GM23338 (cell line): Measurements from ENCODE around the gene IQGAP2. TPM values are rescaled to one million over a fixed set of nuclear protein-coding genes. Genes with fewer than 3 reads are reported as not detected.

Experiments used
- ATAC-seq: fragments of 200-7000 bp; cut with Tn5 transposase; 3 replicates; pipeline ENCODE4 v1.9.1; 2020
- DNase-seq: peaks from one replicate; pipeline ENCODE4 v3.0.0-alpha.2; 2015; ENCODE audit warnings: low spot score
- H2AFZ ChIP-seq: fragments of 200-600 bp; sonication (generic); 2 replicates; pipeline ENCODE4 v1.8.0; 2016; ENCODE audit warnings: antibody characterized with exemption, mild to moderate bottlenecking, moderate library complexity
- H3F3A ChIP-seq: fragments of 200-600 bp; sonication (generic); replicated peaks from 2 replicates; pipeline ENCODE4 v1.8.0; 2017; ENCODE audit warnings: antibody characterized with exemption, mixed run types, low read depth
- H3K27ac ChIP-seq: fragments of 200-600 bp; sonication (generic); 2 replicates; pipeline ENCODE4 v1.6.1; 2016; ENCODE audit warnings: low read depth
- H3K27me3 ChIP-seq: fragments of 200-600 bp; sonication (generic); 2 replicates; pipeline ENCODE4 v1.8.0; 2016; ENCODE audit warnings: mild to moderate bottlenecking, mixed run types, moderate library complexity; ENCODE audit not compliant: insufficient read depth
- H3K36me3 ChIP-seq: fragments of 200-600 bp; sonication (generic); 2 replicates; pipeline ENCODE4 v1.8.0; 2016; ENCODE audit warnings: mild to moderate bottlenecking; ENCODE audit not compliant: insufficient read depth
- H3K4me1 ChIP-seq: fragments of 200-600 bp; sonication (generic); 2 replicates; pipeline ENCODE4 v1.8.0; 2016; ENCODE audit warnings: mild to moderate bottlenecking, moderate library complexity; ENCODE audit not compliant: insufficient read depth
- H3K4me2 ChIP-seq: fragments of 200-600 bp; sonication (generic); 2 replicates; pipeline ENCODE4 v1.7.1; 2017; ENCODE audit warnings: mixed run types
- H3K4me3 ChIP-seq: fragments of 200-600 bp; sonication (generic); 2 replicates; pipeline ENCODE4 v1.6.1; 2016; ENCODE audit warnings: mixed run types
- H3K79me2 ChIP-seq: fragments of 200-600 bp; sonication (generic); replicated peaks from 2 replicates; pipeline ENCODE4 v1.8.0; 2017; ENCODE audit warnings: mild to moderate bottlenecking; ENCODE audit not compliant: insufficient read depth
- H3K9me2 ChIP-seq: fragments of 200-600 bp; sonication (generic); 2 replicates; pipeline ENCODE4 v1.8.0; 2017; ENCODE audit not compliant: insufficient read depth
- H4K20me1 ChIP-seq: fragments of 200-600 bp; sonication (generic); replicated peaks from 2 replicates; pipeline ENCODE4 v1.8.0; 2017; ENCODE audit warnings: mild to moderate bottlenecking; ENCODE audit not compliant: insufficient read depth
- H3K27ac Mint-ChIP-seq: 2 replicates; pipeline ENCODE4 v1.8.0; 2020; ENCODE audit warnings: inconsistent platforms, mild to moderate bottlenecking, moderate library complexity, mixed read lengths
- H3K27me3 Mint-ChIP-seq: 3 replicates; pipeline ENCODE4 v1.8.0; 2022; ENCODE audit warnings: low read depth, mild to moderate bottlenecking, moderate library complexity, mixed read lengths, inconsistent platforms; ENCODE audit not compliant: insufficient read depth, poor library complexity
- H3K36me3 Mint-ChIP-seq: 3 replicates; pipeline ENCODE4 v1.8.0; 2021; ENCODE audit warnings: low read depth, mild to moderate bottlenecking, inconsistent platforms, moderate library complexity, mixed read lengths
- H3K4me1 Mint-ChIP-seq: 3 replicates; pipeline ENCODE4 v1.8.0; 2020; ENCODE audit warnings: mild to moderate bottlenecking, inconsistent platforms, mixed read lengths
- H3K4me3 Mint-ChIP-seq: 3 replicates; pipeline ENCODE4 v1.8.0; 2021; ENCODE audit warnings: moderate library complexity, mild to moderate bottlenecking, inconsistent platforms, mixed read lengths
- H3K9me3 Mint-ChIP-seq: 3 replicates; pipeline ENCODE4 v1.8.0; 2020; ENCODE audit warnings: moderate library complexity, mild to moderate bottlenecking, inconsistent platforms, mixed read lengths
- CREB1 ChIP-seq: fragments of 250-450 bp; sonication (Bioruptor Pico); IDR thresholded peaks from 2 replicates; pipeline ENCODE4 v1.5.0; 2020; ENCODE audit warnings: low read depth, mild to moderate bottlenecking, moderate library complexity
- ETS1 ChIP-seq: IDR thresholded peaks from 2 replicates; pipeline ENCODE4 v1.6.1; 2016; ENCODE audit warnings: antibody characterized with exemption
- EZH2 ChIP-seq: fragments of 200-600 bp; sonication (generic); IDR thresholded peaks from one replicate; pipeline ENCODE4 v1.8.0; 2017; ENCODE audit warnings: antibody characterized with exemption, mild to moderate bottlenecking, low read depth; ENCODE audit not compliant: unreplicated experiment
- EZH2phosphoT487 ChIP-seq: fragments of 200-600 bp; sonication (generic); IDR thresholded peaks from one replicate; pipeline ENCODE4 v1.8.1; 2018; ENCODE audit warnings: antibody characterized with exemption; ENCODE audit not compliant: unreplicated experiment
- JUNB ChIP-seq: IDR thresholded peaks from one replicate; pipeline ENCODE4 v1.6.1; 2016; ENCODE audit warnings: antibody characterized with exemption; ENCODE audit not compliant: unreplicated experiment
- NANOG ChIP-seq: IDR thresholded peaks from 2 replicates; pipeline ENCODE4 v1.6.1; 2016; ENCODE audit warnings: antibody characterized with exemption, borderline replicate concordance
- POLR2AphosphoS5 ChIP-seq: IDR thresholded peaks from 2 replicates; pipeline ENCODE4 v1.6.1; 2016; ENCODE audit warnings: antibody characterized with exemption, low read depth
- REST ChIP-seq: IDR thresholded peaks from one replicate; pipeline ENCODE4 v1.6.1; 2018; ENCODE audit warnings: antibody characterized with exemption; ENCODE audit not compliant: unreplicated experiment
- STAT1 ChIP-seq: IDR thresholded peaks from one replicate; pipeline ENCODE4 v1.6.1; 2016; ENCODE audit warnings: antibody characterized with exemption; ENCODE audit not compliant: unreplicated experiment
- polyA plus RNA-seq: library from polyadenylated mRNA; unstranded; fragments of >200 nt; fragmentation: Nextera tagmentation; extraction: Ambion mirVana; gene quantifications from 2 replicates; pipeline ENCODE4 v1.2.1, GENCODE V29; 2016
- total RNA-seq: library from RNA; depleted of rRNA; stranded (reverse); fragments of >200 nt; shearing (Covaris generic); gene quantifications from 2 replicates; pipeline ENCODE4 v1.2.3, GENCODE V29; 2014

IQGAP2 gene
- total and polyA plus RNA-seq, 2 experiments from 2014 or later: 60.0 to 86.5 TPM

GRCh38 chr5:76438025-76438424 lies 34.9 kb downstream of the IQGAP2 start (continued):
- no peak for TF ChIP-seq ETS1
- no peak for TF ChIP-seq POLR2AphosphoS5
- no peak for TF ChIP-seq JUNB
- TF ChIP-seq STAT1: no peak

GRCh38 chr5:76439201-76439600 lies 36.1 kb downstream of the IQGAP2 start:
- no peak overlapping the region for H3K27ac ChIP-seq
- Mint-ChIP-seq H3K27ac (no peak overlapping the region), H3K9me3 (peaks cover 13% of the 10 kb centered on the region; the same call in 2 of the 3 replicates), H3K4me3 (no peak overlapping the region), H3K4me1 (peaks cover 7% of the 10 kb centered on the region), H3K36me3 (peaks cover 13% of the 10 kb centered on the region; the same call in 2 of the 3 replicates), H3K27me3 (no peaks in the 10 kb centered on the region)
- no peak overlapping the region for H3K4me3 ChIP-seq
- H3K79me2 ChIP-seq: peaks cover 64% of the 10 kb centered on the region
- H3K9me2 ChIP-seq: peaks cover 3% of the 10 kb centered on the region; the same call in 1 of the 2 replicates
- no peaks in the 10 kb centered on the region for H3K27me3 ChIP-seq
- H4K20me1 ChIP-seq: no peaks in the 10 kb centered on the region
- H3K4me2 ChIP-seq: no peak overlapping the region
- no peak for DNase-seq
- no peaks in the 10 kb centered on the region; the same call in none of the 2 replicates for H3K4me1 ChIP-seq
- no peak for ATAC-seq
- no peak for TF ChIP-seq EZH2phosphoT487
- TF ChIP-seq EZH2: no peak
- no peak for TF ChIP-seq STAT1
- TF ChIP-seq ETS1: no peak
- no peak for TF ChIP-seq NANOG
- TF ChIP-seq JUNB: no peak
- no peaks in the 10 kb centered on the region for H3F3A ChIP-seq
- H2AFZ ChIP-seq: no peak overlapping the region
- H3K36me3 ChIP-seq: no peaks in the 10 kb centered on the region

- ATAC-seq (no peak), DNase-seq (no peak)
- Histone ChIP-seq H3K36me3 (no peaks in the 10 kb centered on the region), H3K9me2 (peaks cover 3% of the 10 kb centered on the region; the same call in 1 of the 2 replicates), H3K4me2 (no peak overlapping the region), H3K79me2 (peaks cover 58% of the 10 kb centered on the region), H2AFZ (no peak overlapping the region), H4K20me1 (0 out of 2 replicates have a peak, but pooled peaks cover 3% of the 10 kb centered on the region), H3K27ac (no peak overlapping the region), H3K4me1 (no peaks in the 10 kb centered on the region; the same call in none of the 2 replicates), H3K27me3 (no peaks in the 10 kb centered on the region), H3F3A (no peaks in the 10 kb centered on the region), H3K4me3 (no peak overlapping the region)
- H3K36me3 Mint-ChIP-seq: peaks cover 13% of the 10 kb centered on the region; the same call in 2 of the 3 replicates
- H3K27me3 Mint-ChIP-seq: no peaks in the 10 kb centered on the region
- H3K27ac Mint-ChIP-seq: no peak overlapping the region
- H3K9me3 Mint-ChIP-seq: peaks cover 13% of the 10 kb centered on the region; the same call in 2 of the 3 replicates
- H3K4me3 Mint-ChIP-seq: no peak overlapping the region
- H3K4me1 Mint-ChIP-seq: peaks cover 7% of the 10 kb centered on the region
- no peak for TF ChIP-seq JUNB
- TF ChIP-seq ETS1: no peak
- no peak for TF ChIP-seq REST
- no peak for TF ChIP-seq EZH2
- TF ChIP-seq POLR2AphosphoS5: no peak
- no peak for TF ChIP-seq CREB1 (CRISPR knock-in tag)
Measured at GRCh38 chr5:76439929-76440328, 36.8 kb downstream of the IQGAP2 start.
